GM21447 (cell line): ENCODE results near the gene KLHDC7B.

Experiments
- ATAC-seq: cut with Tn5 transposase; IDR thresholded peaks from one replicate; pipeline ENCODE4 v1.9.1; 2021; ENCODE audit not compliant: unreplicated experiment

Gene KLHDC7B

GRCh38 chr22:50571264-50572175 lies 25.8 kb downstream of the KLHDC7B start:
- ATAC-seq, result no peak

GRCh38 chr22:50572965-50573364 lies 27.3 kb downstream of the KLHDC7B start:
- no peak for ATAC-seq

GRCh38 chr22:50573491-50574382 lies 28.0 kb downstream of the KLHDC7B start:
- no peak for ATAC-seq

- ATAC-seq, result no peak
Observed at GRCh38 chr22:50574383-50574755, 28.7 kb downstream of the KLHDC7B start.

GRCh38 chr22:50575426-50575941 lies 29.8 kb downstream of the KLHDC7B start:
- no peak for ATAC-seq

- ATAC-seq, result no peak
Observed at GRCh38 chr22:50576070-50576469, 30.4 kb downstream of the KLHDC7B start.

GRCh38 chr22:50576806-50577696 lies 31.4 kb downstream of the KLHDC7B start:
- ATAC-seq, result no peak

- ATAC-seq, result no peak
Observed at GRCh38 chr22:50577697-50577986, 31.9 kb downstream of the KLHDC7B start.

- ATAC-seq, result no peak
Observed at GRCh38 chr22:50577987-50578775, 32.5 kb downstream of the KLHDC7B start, which contains the start of gene CPT1B. TSS of gene CPT1B (minus strand) at chr22:50578427. CDS start at chr22:50577915, 512 bp downstream.

- ATAC-seq, result no peak
Observed at GRCh38 chr22:50578776-50579310, 33.1 kb downstream of the KLHDC7B start.

- no peak for ATAC-seq
Observed at GRCh38 chr22:50579752-50580151, 34.1 kb downstream of the KLHDC7B start.

- ATAC-seq, result no peak
Observed at GRCh38 chr22:50581031-50581949, 35.6 kb downstream of the KLHDC7B start.

- no peak for ATAC-seq
Observed at GRCh38 chr22:50581950-50582492, 36.3 kb downstream of the KLHDC7B start.

- peak; percentile 84 for ATAC-seq
Observed at GRCh38 chr22:50582493-50583293, 37.0 kb downstream of the KLHDC7B start, which contains the start of gene CHKB. TSS of gene CHKB (minus strand) at chr22:50582849. CDS start at chr22:50582781, 68 bp downstream.

- peak; percentile 28 for ATAC-seq
Observed at GRCh38 chr22:50583294-50583861, 37.7 kb downstream of the KLHDC7B start.

- ATAC-seq, result no peak
Observed at GRCh38 chr22:50584106-50585096, 38.7 kb downstream of the KLHDC7B start.
